Thyroid gland (tissue), 4 donors: ENCODE results near the gene ALG12.

ENCODE experiments used
- CTCF ChIP-seq, 6 experiments: fragments of 200-600 bp in 3 of 6; fragments of 450-650 bp in 3 of 6; sonication (generic) in 3 of 6; IDR thresholded peaks; one replicate each; pipeline ENCODE4 v1.5.1; 2016 to 2019; ENCODE audit warnings: antibody characterized with exemption in 6 of 6, mild to moderate bottlenecking in 2 of 6, inconsistent platforms in 1 of 6, moderate library complexity in 1 of 6
- POLR2A ChIP-seq, 2 donors: fragments of 450-650 bp; IDR thresholded peaks; one replicate each; pipeline ENCODE4 v1.6.1; 2017; ENCODE audit warnings: antibody characterized with exemption in 2 of 2, mild to moderate bottlenecking in 2 of 2, moderate library complexity in 1 of 2

- TF ChIP-seq CTCF (IDR thresholded peaks at IDR 0.05), result no peak
- no peak for TF ChIP-seq POLR2A (IDR thresholded peaks at IDR 0.05)
Measured at GRCh38 chr22:49965091-49966040, 47.1 kb upstream of the ALG12 start.
